K562 (cell line): Measurements from ENCODE around the gene FAM120B. TPM values are rescaled to one million over a fixed set of nuclear protein-coding genes. Genes with fewer than 3 reads are reported as not detected.

Experiments used
- ATAC-seq: fragments of 200-7000 bp; cut with Tn5 transposase; 3 replicates; pipeline ENCODE4 v1.9.1; 2020; ENCODE audit warnings: moderate library complexity
- BruUV-seq: library from RNA; stranded (reverse); fragments of 400-500 nt; replicated peaks from 2 replicates; lab custom pipeline; 2021; lab: Mats Ljungman, UMichigan
- CTCF ChIA-PET: fragments of 300-600 bp; formaldehyde crosslinking; extraction: SDS; loops from one replicate; lab custom pipeline; 2021; ENCODE audit warnings: low intra/inter-chr PET ratio; lab: Yijun Ruan, JAX
- POLR2A ChIA-PET: fragments of 300-600, 350-650 bp; sonication (Branson Sonifier 250); formaldehyde crosslinking; extraction: SDS; loops from one replicate; lab custom pipeline; 2021; ENCODE audit warnings: antibody characterized with exemption, inconsistent platforms; lab: Yijun Ruan, JAX
- DNase-seq, 4 experiments: peaks; one replicate each; pipeline versions ENCODE4 v3.0.0 to v3.0.0-alpha.2; 2011 to 2018; ENCODE audit warnings: low spot score in 3 of 4, mixed read lengths in 3 of 4; ENCODE audit errors: extremely low read depth in 1 of 4
- FAIRE-seq: peaks from 2 replicates; lab custom pipeline; 2011; peaks lifted over from hg19 to GRCh38; lab: Jason Lieb, UNC
- H2AFZ ChIP-seq: 2 replicates; pipeline ENCODE4 v1.6.0; 2011; ENCODE audit warnings: low read depth, low read length, control low read depth, inconsistent platforms
- H3K27ac ChIP-seq: fragments of 200-600 bp; 3 replicates; pipeline ENCODE4 v1.8.0; 2011; ENCODE audit warnings: low read depth, mild to moderate bottlenecking, control low read depth, inconsistent platforms, low read length, moderate library complexity, mixed read lengths; ENCODE audit errors: extremely low read depth
- H3K27me3 ChIP-seq, 2 experiments: fragments of 300-600 bp in 1 of 2; 2 replicates in 1 of 2; 3 replicates in 1 of 2; pipeline versions ENCODE4 v1.6.0 to v1.8.0; 2011; ENCODE audit warnings: inconsistent platforms in 2 of 2, low read length in 2 of 2, mild to moderate bottlenecking in 1 of 2, mixed read lengths in 1 of 2, moderate library complexity in 1 of 2; ENCODE audit not compliant: control insufficient read depth in 2 of 2, insufficient read depth in 2 of 2
- H3K36me3 ChIP-seq: fragments of 300-600 bp; 3 replicates; pipeline ENCODE4 v1.8.0; 2011; ENCODE audit warnings: mild to moderate bottlenecking, low read length, inconsistent platforms; ENCODE audit not compliant: control insufficient read depth, insufficient read depth
- H3K4me1 ChIP-seq, 2 experiments: fragments of 200-600 bp in 1 of 2; replicated peaks in 1 of 2; 2 replicates in 1 of 2; 3 replicates in 1 of 2; pipeline versions ENCODE4 v1.5.1 to v1.8.0; 2011; ENCODE audit warnings: inconsistent platforms in 2 of 2, low read length in 2 of 2, mild to moderate bottlenecking in 1 of 2, mixed read lengths in 1 of 2, moderate library complexity in 1 of 2; ENCODE audit not compliant: control insufficient read depth in 2 of 2, insufficient read depth in 2 of 2
- H3K4me2 ChIP-seq: 2 replicates; pipeline ENCODE4 v1.6.1; 2011; ENCODE audit warnings: low read length, control low read depth, inconsistent platforms, mixed read lengths; ENCODE audit not compliant: insufficient read depth
- H3K4me3 ChIP-seq: fragments of 200-600 bp; sonication (generic), shearing (Covaris generic); 2 replicates; pipeline ENCODE4 v1.5.1; 2016; ENCODE audit warnings: control low read depth, inconsistent platforms
- H3K79me2 ChIP-seq: fragments of 200-600 bp; 3 replicates; pipeline ENCODE4 v1.8.0; 2011; ENCODE audit warnings: low read length, inconsistent platforms; ENCODE audit not compliant: control insufficient read depth, insufficient read depth
- H3K9ac ChIP-seq, 2 experiments: 2 replicates each; pipeline versions ENCODE4 v1.6.0 to v1.6.1; 2011; ENCODE audit warnings: low read depth in 2 of 2, low read length in 2 of 2, control low read depth in 1 of 2, inconsistent platforms in 1 of 2, mild to moderate bottlenecking in 1 of 2, mixed read lengths in 1 of 2; ENCODE audit not compliant: insufficient read depth in 1 of 2
- H3K9me1 ChIP-seq: one replicate; pipeline ENCODE4 v1.6.0; 2011; ENCODE audit warnings: inconsistent platforms, mild to moderate bottlenecking, low read length, moderate library complexity; ENCODE audit not compliant: control insufficient read depth, insufficient read depth
- H3K9me3 ChIP-seq: replicated peaks from 2 replicates; pipeline ENCODE4 v1.5.1; 2011; ENCODE audit warnings: low read depth, low read length, inconsistent platforms; ENCODE audit not compliant: control insufficient read depth, insufficient read depth
- H4K20me1 ChIP-seq: replicated peaks from 2 replicates; pipeline ENCODE4 v1.6.1; 2011; ENCODE audit warnings: low read length, inconsistent platforms, mixed read lengths; ENCODE audit not compliant: control insufficient read depth, insufficient read depth
- ARID3B ChIP-seq: fragments of 250-450 bp; sonication (Bioruptor Pico); IDR thresholded peaks from 2 replicates; pipeline ENCODE4 v1.4.0; 2020; ENCODE audit warnings: borderline replicate concordance
- CAMTA2 ChIP-seq: fragments of 250-450 bp; sonication (Bioruptor Pico); conservative IDR thresholded peaks from 2 replicates; pipeline ENCODE4 v1.5.1; 2022
- EWSR1 ChIP-seq: fragments of 450-650 bp; IDR thresholded peaks from 2 replicates; pipeline ENCODE4 v1.6.1; 2018; ENCODE audit warnings: borderline replicate concordance, mild to moderate bottlenecking, low read depth, moderate library complexity; ENCODE audit not compliant: partially characterized antibody
- KDM5B ChIP-seq: fragments of 200-600 bp; sonication (generic); IDR thresholded peaks from 2 replicates; pipeline ENCODE4 v1.6.1; 2012; ENCODE audit warnings: low read depth, mild to moderate bottlenecking, moderate library complexity, low read length, control low read depth, inconsistent platforms; ENCODE audit not compliant: insufficient replicate concordance
- MAFK ChIP-seq: IDR thresholded peaks from 2 replicates; pipeline ENCODE4 v1.6.1; 2011; ENCODE audit warnings: low read length, improper control_type of control experiment
- STAT6 ChIP-seq: sonication (generic); formaldehyde crosslinking; IDR thresholded peaks from 2 replicates; pipeline ENCODE4 v1.8.1; 2023; ENCODE audit warnings: mild to moderate bottlenecking, missing genetic modification reagents
- TSC22D4 ChIP-seq: fragments of 450-650 bp; IDR thresholded peaks from 2 replicates; pipeline ENCODE4 v1.6.1; 2016; ENCODE audit warnings: missing genetic modification characterization, missing biosample characterization, control low read depth
- XRCC4 ChIP-seq: IDR thresholded peaks from one replicate; pipeline ENCODE4 v1.6.1; 2011; ENCODE audit not compliant: insufficient read depth, insufficient read length; ENCODE audit errors: extremely low read depth
- ZC3H8 ChIP-seq: fragments of 450-650 bp; IDR thresholded peaks from 2 replicates; pipeline ENCODE4 v1.6.1; 2017
- ZKSCAN1 ChIP-seq: fragments of 150-350 bp; IDR thresholded peaks from 2 replicates; pipeline ENCODE4 v1.6.1; 2016; ENCODE audit warnings: low read depth, low read length
- ZNF507 ChIP-seq: conservative IDR thresholded peaks from 2 replicates; pipeline ENCODE4 v1.6.1; 2017; ENCODE audit warnings: missing genetic modification characterization, missing compliant biosample characterization
- WGBS: fragments of 100-300 bp; shearing (Covaris generic); methylation state at CpG from one replicate; pipeline ENCODE4 v1.1.6; 2016; ENCODE audit warnings: low coverage, mixed read lengths; ENCODE audit not compliant: insufficient coverage; ENCODE audit errors: missing lambda C conversion rate; 5-methylcytosine and 5-hydroxymethylcytosine counted together
- in situ Hi-C: fragments of 300-500 bp; cut with MboI; formaldehyde crosslinking; loops from 4 replicates; pipeline ENCODE4 v1.15.0; 2018; ENCODE audit warnings: inconsistent platforms, mixed read lengths
- intact Hi-C: fragments of 100-400 bp; cut with micrococcal nuclease; formaldehyde crosslinking; loops from 2 replicates; pipeline ENCODE4 v1.14.2; 2022
- polyA plus RNA-seq, 8 experiments: library from polyadenylated mRNA; depleted of rRNA in 4 of 8; stranded (reverse) in 5 of 8; unstranded in 3 of 8; fragments of >200 nt; fragmentation: Nextera tagmentation in 2 of 8; fragmentation: Illumina TruSeq in 1 of 8; extraction: Ambion mirVana in 2 of 8; extraction: Trizol in 1 of 8; gene quantifications; 2 replicates each; pipeline versions ENCODE4 v1.2.1 to v1.2.3, GENCODE V29; 2011 to 2014; ENCODE audit warnings: inconsistent platforms in 1 of 8, missing spikeins in 1 of 8
- total RNA-seq, 7 experiments: library from RNA; depleted of rRNA in 6 of 7; stranded (reverse); fragments of >200 nt in 6 of 7; fragmentation: Illumina TruSeq in 2 of 7; extraction: Trizol in 2 of 7; gene quantifications; 2 replicates each; pipeline versions ENCODE4 v1.2.1 to v1.2.3, GENCODE V29; 2011 to 2021; ENCODE audit warnings: low replicate concordance in 1 of 7
- TF ChIP-seq, protein P1 (sequence below): fragments of 250-450 bp; sonication (Bioruptor Pico); IDR thresholded peaks from 2 replicates; pipeline ENCODE4 v1.9.0; 2021; ENCODE audit warnings: mild to moderate bottlenecking, inconsistent platforms
- TF ChIP-seq, protein P2 (sequence below): fragments of 450-650 bp; formaldehyde crosslinking; IDR thresholded peaks from 2 replicates; pipeline ENCODE4 v1.4.0; 2022; ENCODE audit warnings: missing genetic modification characterization

FAM120B gene
- total and polyA plus RNA-seq, 9 of the 15 experiments (the other 6 are each of a cell fraction or from before 2014, with no cell fraction given), result 3.5 to 22.6 (median 14.7) TPM

GRCh38 chr6:170402318-170403040 is 95.9 kb downstream of the FAM120B start (continued):
- no peak for TF ChIP-seq EWSR1
- no peak for TF ChIP-seq MAFK

DNA sequence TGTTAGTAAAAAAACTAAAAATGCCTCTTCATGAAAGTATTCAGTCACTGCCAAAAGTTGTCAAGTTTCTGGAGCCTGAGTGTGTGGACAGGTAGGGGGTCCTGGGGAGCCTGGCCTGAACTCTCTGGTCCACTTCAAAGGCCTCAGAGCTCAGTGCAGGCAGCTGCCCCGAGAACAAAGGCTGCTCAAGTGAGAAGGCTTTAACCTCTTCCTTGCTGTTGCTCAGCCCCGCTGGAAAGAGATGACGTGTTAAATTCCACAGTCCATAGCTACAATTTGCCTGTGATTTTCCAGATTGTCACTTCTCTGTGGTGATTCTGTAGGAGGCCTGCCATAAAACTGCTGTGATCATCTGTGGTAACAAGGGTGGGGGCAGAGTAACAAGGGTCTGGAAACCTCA is 96.9 kb downstream of the FAM120B start:
- Histone ChIP-seq H3K4me3 (no peak overlapping the region), H3K9me3 (no peaks in the 10 kb centered on the region), H3K9me1 (no peaks in the 10 kb centered on the region), H2AFZ (no peak overlapping the region), H3K9ac (no peak overlapping the region), H3K4me1 (no peaks in the 10 kb centered on the region), H3K36me3 (peaks cover 39% of the 10 kb centered on the region; the same call in 2 of the 3 replicates), H4K20me1 (no peaks in the 10 kb centered on the region), H3K27ac (no peak overlapping the region), H3K79me2 (no peaks in the 10 kb centered on the region), H3K27me3 (no peaks in the 10 kb centered on the region), H3K4me2 (no peak overlapping the region)
- no peak for ATAC-seq
- FAIRE-seq, result no peak
- WGBS, result 91% methylated on average over 3 of the region's 3 CpGs
- ChIA-PET POLR2A (interaction anchor here (1.2 kb wide), 1 partner anchor 9 kb away, joined by 3 read pairs; no protein-coding TSS in a partner anchor), CTCF (no interaction called here)
- no TSS peak for BruUV-seq
- no peak for DNase-seq
- in situ Hi-C loops, result no loop called here
- intact Hi-C loops, result no loop called here
- TF ChIP-seq, protein P1, sequence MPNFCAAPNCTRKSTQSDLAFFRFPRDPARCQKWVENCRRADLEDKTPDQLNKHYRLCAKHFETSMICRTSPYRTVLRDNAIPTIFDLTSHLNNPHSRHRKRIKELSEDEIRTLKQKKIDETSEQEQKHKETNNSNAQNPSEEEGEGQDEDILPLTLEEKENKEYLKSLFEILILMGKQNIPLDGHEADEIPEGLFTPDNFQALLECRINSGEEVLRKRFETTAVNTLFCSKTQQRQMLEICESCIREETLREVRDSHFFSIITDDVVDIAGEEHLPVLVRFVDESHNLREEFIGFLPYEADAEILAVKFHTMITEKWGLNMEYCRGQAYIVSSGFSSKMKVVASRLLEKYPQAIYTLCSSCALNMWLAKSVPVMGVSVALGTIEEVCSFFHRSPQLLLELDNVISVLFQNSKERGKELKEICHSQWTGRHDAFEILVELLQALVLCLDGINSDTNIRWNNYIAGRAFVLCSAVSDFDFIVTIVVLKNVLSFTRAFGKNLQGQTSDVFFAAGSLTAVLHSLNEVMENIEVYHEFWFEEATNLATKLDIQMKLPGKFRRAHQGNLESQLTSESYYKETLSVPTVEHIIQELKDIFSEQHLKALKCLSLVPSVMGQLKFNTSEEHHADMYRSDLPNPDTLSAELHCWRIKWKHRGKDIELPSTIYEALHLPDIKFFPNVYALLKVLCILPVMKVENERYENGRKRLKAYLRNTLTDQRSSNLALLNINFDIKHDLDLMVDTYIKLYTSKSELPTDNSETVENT, result no peak
- TF ChIP-seq KDM5B (no peak), XRCC4 (no peak), ARID3B (no peak), CAMTA2 (no peak), ZKSCAN1 (no peak), STAT6 (CRISPR knock-in tag) (no peak), TSC22D4 (no peak), ZNF507 (tag) (no peak), ZC3H8 (no peak)
- TF ChIP-seq, protein P2, sequence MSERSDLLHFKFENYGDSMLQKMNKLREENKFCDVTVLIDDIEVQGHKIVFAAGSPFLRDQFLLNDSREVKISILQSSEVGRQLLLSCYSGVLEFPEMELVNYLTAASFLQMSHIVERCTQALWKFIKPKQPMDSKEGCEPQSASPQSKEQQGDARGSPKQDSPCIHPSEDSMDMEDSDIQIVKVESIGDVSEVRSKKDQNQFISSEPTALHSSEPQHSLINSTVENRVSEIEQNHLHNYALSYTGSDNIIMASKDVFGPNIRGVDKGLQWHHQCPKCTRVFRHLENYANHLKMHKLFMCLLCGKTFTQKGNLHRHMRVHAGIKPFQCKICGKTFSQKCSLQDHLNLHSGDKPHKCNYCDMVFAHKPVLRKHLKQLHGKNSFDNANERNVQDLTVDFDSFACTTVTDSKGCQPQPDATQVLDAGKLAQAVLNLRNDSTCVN (CRISPR knock-in tag), result no peak
